Left lung (tissue), 10 donors: Measurements from ENCODE around the gene RPL13. TPM values are rescaled to one million over a fixed set of nuclear protein-coding genes. Genes with fewer than 3 reads are reported as not detected.

Experiments
- ATAC-seq: fragments of 200-7000 bp; cut with Tn5 transposase; one replicate; pipeline ENCODE4 v1.9.1; 2020; ENCODE audit warnings: moderate library complexity
- DNase-seq, 4 donors: peaks; one replicate each; pipeline ENCODE4 v3.0.0-alpha.2; 2013 to 2020
- H3K27ac ChIP-seq, 2 donors: fragments of 200-600 bp; sonication (generic) in 1 of 2; one replicate each; pipeline versions ENCODE4 v1.5.0 to v1.8.0; 2020 to 2021
- H3K27me3 ChIP-seq, 2 donors: fragments of 200-600 bp; sonication (generic) in 1 of 2; one replicate each; pipeline versions ENCODE4 v1.5.0 to v1.8.0; 2020 to 2021
- H3K36me3 ChIP-seq, 2 donors: fragments of 200-600 bp; sonication (generic) in 1 of 2; one replicate each; pipeline versions ENCODE4 v1.5.0 to v1.8.0; 2020 to 2021
- H3K4me1 ChIP-seq, 2 donors: fragments of 200-600 bp; one replicate each; pipeline ENCODE4 v1.8.0; 2021
- H3K4me3 ChIP-seq, 2 donors: fragments of 200-600 bp; sonication (generic) in 1 of 2; one replicate each; pipeline versions ENCODE4 v1.5.0 to v1.8.0; 2020 to 2021; ENCODE audit warnings: mild to moderate bottlenecking in 1 of 2
- H3K9me3 ChIP-seq, 2 donors: fragments of 200-600 bp; sonication (generic) in 1 of 2; one replicate each; pipeline versions ENCODE4 v1.5.0 to v1.8.0; 2020 to 2021
- intact Hi-C, 2 donors: fragments of 100-400 bp; cut with DNase I; formaldehyde crosslinking; loops; one replicate each; pipeline versions ENCODE4 v1.11.2 to v1.14.2; 2022
- polyA plus RNA-seq, 6 donors: library from polyadenylated mRNA; unstranded; fragments of 120-200 nt; gene quantifications; one replicate each; pipeline ENCODE4 v1.2.1, GENCODE V29; 2013; ENCODE audit not compliant: insufficient read length in 6 of 6
- total RNA-seq, 2 donors: library from RNA; stranded (reverse); fragmentation: NEBNext Ultra II Directional; extraction: Animal tissue kit (Norgen Biotek cat#: 25700); gene quantifications; one replicate each; pipeline ENCODE4 v1.2.1, GENCODE V29; 2021
- TF ChIP-seq, protein P1 (sequence below), 2 donors: fragments of 200-600 bp; sonication (generic) in 1 of 2; IDR thresholded peaks; one replicate each; pipeline versions ENCODE4 v1.5.0 to v1.8.0; 2021; ENCODE audit warnings: antibody characterized with exemption in 2 of 2
- donor health status: DM: no; HTN: yes; CAD: no.
- donor health status: DM: no; HTN: no; CAD: no.

RPL13 gene
- total and polyA plus RNA-seq, 8 donors, result 1,639 to 3,194 (median 2,418) TPM

- no peak overlapping the region for H3K4me3 ChIP-seq
- peaks cover 0 to 29% of the 10 kb centered on the region in 2 donors for H3K4me1 ChIP-seq
- no peaks in the 10 kb centered on the region for H3K27me3 ChIP-seq
- intact Hi-C loops, result loop anchor here in 1 of 2 donors (10.0 kb wide), 1 partner anchor 221 kb away; no protein-coding TSS in a partner anchor
- no peak overlapping the region for H3K27ac ChIP-seq
- H3K9me3 ChIP-seq, result no peaks in the 10 kb centered on the region
- H3K36me3 ChIP-seq, result peaks cover 0 to 67% of the 10 kb centered on the region in 2 donors
- ATAC-seq, result no peak
- DNase-seq, result no peak
- TF ChIP-seq, protein P1, sequence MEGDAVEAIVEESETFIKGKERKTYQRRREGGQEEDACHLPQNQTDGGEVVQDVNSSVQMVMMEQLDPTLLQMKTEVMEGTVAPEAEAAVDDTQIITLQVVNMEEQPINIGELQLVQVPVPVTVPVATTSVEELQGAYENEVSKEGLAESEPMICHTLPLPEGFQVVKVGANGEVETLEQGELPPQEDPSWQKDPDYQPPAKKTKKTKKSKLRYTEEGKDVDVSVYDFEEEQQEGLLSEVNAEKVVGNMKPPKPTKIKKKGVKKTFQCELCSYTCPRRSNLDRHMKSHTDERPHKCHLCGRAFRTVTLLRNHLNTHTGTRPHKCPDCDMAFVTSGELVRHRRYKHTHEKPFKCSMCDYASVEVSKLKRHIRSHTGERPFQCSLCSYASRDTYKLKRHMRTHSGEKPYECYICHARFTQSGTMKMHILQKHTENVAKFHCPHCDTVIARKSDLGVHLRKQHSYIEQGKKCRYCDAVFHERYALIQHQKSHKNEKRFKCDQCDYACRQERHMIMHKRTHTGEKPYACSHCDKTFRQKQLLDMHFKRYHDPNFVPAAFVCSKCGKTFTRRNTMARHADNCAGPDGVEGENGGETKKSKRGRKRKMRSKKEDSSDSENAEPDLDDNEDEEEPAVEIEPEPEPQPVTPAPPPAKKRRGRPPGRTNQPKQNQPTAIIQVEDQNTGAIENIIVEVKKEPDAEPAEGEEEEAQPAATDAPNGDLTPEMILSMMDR (IDR thresholded peaks at IDR 0.05), result no peak
Measured at GRCh38 chr16:89555780-89556179, 4.7 kb upstream of the RPL13 start.

DNA sequence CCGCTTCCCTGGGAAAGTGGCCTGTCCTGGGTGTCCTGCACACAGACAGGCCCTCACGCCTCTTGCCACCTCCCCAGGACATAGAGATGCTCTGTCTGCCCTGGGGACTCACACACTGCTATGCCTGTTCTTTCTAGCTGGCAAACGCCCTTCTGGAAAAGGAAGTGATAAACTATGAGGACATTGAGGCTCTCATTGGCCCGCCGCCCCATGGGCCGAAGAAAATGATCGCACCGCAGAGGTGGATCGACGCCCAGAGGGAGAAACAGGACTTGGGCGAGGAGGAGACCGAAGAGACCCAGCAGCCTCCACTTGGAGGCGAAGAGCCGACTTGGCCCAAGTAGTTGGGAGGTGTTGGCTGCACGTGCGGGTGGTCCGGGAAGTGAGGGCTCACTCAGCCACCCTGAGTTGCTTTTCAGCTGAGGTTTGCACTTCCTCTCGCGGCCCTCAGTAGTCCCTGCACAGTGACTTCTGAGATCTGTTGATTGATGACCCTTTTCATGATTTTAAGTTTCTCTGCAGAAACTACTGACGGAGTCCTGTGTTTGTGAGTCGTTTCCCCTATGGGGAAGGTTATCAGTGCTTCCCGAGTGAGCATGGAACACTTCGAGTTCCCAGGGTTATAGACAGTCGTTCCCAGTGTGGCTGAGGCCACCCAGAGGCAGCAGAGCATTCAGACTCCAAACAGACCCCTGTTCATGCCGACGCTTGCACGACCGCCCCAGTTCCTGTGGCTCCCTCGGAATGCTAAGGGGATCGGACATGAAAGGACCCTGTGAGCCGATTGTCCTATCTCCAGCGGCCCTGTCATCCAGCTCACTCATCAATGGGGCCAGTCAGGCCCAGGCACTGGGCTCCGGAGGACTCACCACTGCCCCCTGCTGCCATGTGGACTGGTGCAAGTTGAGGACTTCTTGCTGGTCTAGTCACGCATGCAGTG is 3.5 kb upstream of the RPL13 start:
- H3K27ac ChIP-seq, result no peak overlapping the region
- DNase-seq, result peak in 3 of 4 donors; percentile 65 to 92 (median 75)
- no peaks in the 10 kb centered on the region for H3K9me3 ChIP-seq
- peak; percentile 39 for ATAC-seq
- H3K4me3 ChIP-seq, result no peak overlapping the region
- TF ChIP-seq, protein P1 (IDR thresholded peaks at IDR 0.05), result peak; percentile 73 to 82
- intact Hi-C loops, result loop anchor here in 1 of 2 donors (10.0 kb wide), 1 partner anchor 222 kb away; no protein-coding TSS in a partner anchor
- H3K4me1 ChIP-seq, result peaks cover 5 to 41% of the 10 kb centered on the region in 2 donors
- peaks cover 0 to 64% of the 10 kb centered on the region in 2 donors for H3K36me3 ChIP-seq
- no peaks in the 10 kb centered on the region for H3K27me3 ChIP-seq

- Histone ChIP-seq H3K4me1 (peaks cover 8 to 50% of the 10 kb centered on the region in 2 donors), H3K27ac (no peak overlapping the region), H3K27me3 (no peaks in the 10 kb centered on the region), H3K4me3 (no peak overlapping the region), H3K9me3 (no peaks in the 10 kb centered on the region), H3K36me3 (peaks cover 0 to 64% of the 10 kb centered on the region in 2 donors)
- no peak for ATAC-seq
- TF ChIP-seq, protein P1 (IDR thresholded peaks at IDR 0.05), result peak in 1 of 2 donors; percentile 23
- no peak for DNase-seq
- intact Hi-C loops, result loop anchor here in 1 of 2 donors (10.0 kb wide), 1 partner anchor 223 kb away; no protein-coding TSS in a partner anchor
Measured at GRCh38 chr16:89557690-89558490, 2.6 kb upstream of the RPL13 start.

DNA sequence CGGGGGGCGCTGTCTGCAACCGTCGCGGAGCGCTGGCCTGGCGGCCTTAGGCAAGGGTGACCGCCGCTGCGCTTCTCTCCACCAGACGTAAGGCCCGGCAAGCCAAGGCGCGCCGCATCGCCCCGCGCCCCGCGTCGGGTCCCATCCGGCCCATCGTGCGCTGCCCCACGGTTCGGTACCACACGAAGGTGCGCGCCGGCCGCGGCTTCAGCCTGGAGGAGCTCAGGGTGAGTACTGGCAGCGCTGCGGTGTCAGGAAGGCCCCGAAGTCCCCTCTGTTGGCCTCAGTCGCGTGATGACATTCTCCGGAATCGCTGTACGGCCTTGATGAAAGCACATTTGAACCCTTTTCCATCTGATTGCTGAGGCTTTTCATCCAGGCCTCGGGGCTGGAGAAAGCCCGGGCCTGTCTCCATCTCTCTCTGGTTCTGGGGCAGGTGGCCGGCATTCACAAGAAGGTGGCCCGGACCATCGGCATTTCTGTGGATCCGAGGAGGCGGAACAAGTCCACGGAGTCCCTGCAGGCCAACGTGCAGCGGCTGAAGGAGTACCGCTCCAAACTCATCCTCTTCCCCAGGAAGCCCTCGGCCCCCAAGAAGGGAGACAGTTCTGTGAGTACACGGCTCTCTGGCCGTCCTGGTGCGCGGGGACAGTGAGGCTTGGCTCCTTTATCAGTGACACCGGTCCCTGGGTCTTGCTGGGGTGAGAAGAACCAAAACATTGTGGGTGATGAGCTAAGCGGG is 831 bp downstream of the RPL13 start:
- DNase-seq (no peak), ATAC-seq (no peak)
- TF ChIP-seq, protein P1 (IDR thresholded peaks at IDR 0.05), result no peak
- Histone ChIP-seq H3K4me1 (peaks cover 16 to 83% of the 10 kb centered on the region in 2 donors), H3K36me3 (peaks cover 0 to 50% of the 10 kb centered on the region in 2 donors), H3K27ac (peak overlapping the region; percentile 98 to 99), H3K27me3 (no peaks in the 10 kb centered on the region), H3K9me3 (no peaks in the 10 kb centered on the region), H3K4me3 (peak overlapping the region; percentile 88 to 95)
- intact Hi-C loops, result no loop called here
